A549 (cell line): ENCODE measurements around the gene NACC2. TPM values are rescaled to one million over a fixed set of nuclear protein-coding genes. Genes with fewer than 3 reads are reported as not detected.

Experiments used
- ATAC-seq, 2 experiments: fragments of 200-7000 bp in 1 of 2; fragments of >200 bp in 1 of 2; cut with Nextera tagmentation in 1 of 2; cut with Tn5 transposase in 1 of 2; 3 replicates each; pipeline versions ENCODE4 v1.8.0 to v1.9.1; 2018 to 2020; ENCODE audit warnings: mild to moderate bottlenecking in 1 of 2, moderate library complexity in 1 of 2
- CTCF ChIA-PET: fragments of 300-600 bp; sonication (Branson Sonifier 250); formaldehyde crosslinking; extraction: SDS; loops from one replicate; lab custom pipeline; 2021; ENCODE audit warnings: antibody characterized with exemption, inconsistent platforms; lab: Yijun Ruan, JAX
- POLR2A ChIA-PET: fragments of 350-600 bp; formaldehyde crosslinking; extraction: SDS; loops from one replicate; lab custom pipeline; 2021; ENCODE audit warnings: antibody characterized with exemption, inconsistent platforms; lab: Yijun Ruan, JAX
- DNase-seq, 2 experiments: peaks; one replicate each; pipeline versions ENCODE4 v3.0.0 to v3.0.0-alpha.2; 2011 to 2016; ENCODE audit warnings: low read depth in 1 of 2, low spot score in 1 of 2
- FAIRE-seq: peaks from 2 replicates; lab custom pipeline; 2011; peaks lifted over from hg19 to GRCh38; lab: Jason Lieb, UNC
- H3K27ac ChIP-seq, 2 experiments: fragments of >200 bp; sonication (Bioruptor Twin); formaldehyde crosslinking; 3 replicates each; pipeline ENCODE4 v1.5.1; 2016 to 2017
- H3K4me1 ChIP-seq: fragments of >200 bp; sonication (Bioruptor Twin); formaldehyde crosslinking; 3 replicates; pipeline ENCODE4 v1.6.1; 2016
- H3K4me2 ChIP-seq: fragments of >200 bp; sonication (Bioruptor Twin); formaldehyde crosslinking; 3 replicates; pipeline ENCODE4 v1.6.1; 2016
- H3K4me3 ChIP-seq: fragments of >200 bp; sonication (Bioruptor Twin); formaldehyde crosslinking; 3 replicates; pipeline ENCODE4 v1.5.1; 2016
- H3K9me3 ChIP-seq: fragments of >200 bp; sonication (Bioruptor Twin); formaldehyde crosslinking; 3 replicates; pipeline ENCODE4 v1.6.1; 2016
- CBX2 ChIP-seq: fragments of 200-600 bp; sonication (generic); IDR thresholded peaks from 2 replicates; pipeline ENCODE4 v1.6.1; 2016; ENCODE audit warnings: low read depth, mild to moderate bottlenecking, borderline replicate concordance
- CBX8 ChIP-seq: fragments of 200-600 bp; sonication (generic); IDR thresholded peaks from 2 replicates; pipeline ENCODE4 v1.6.1; 2016
- CHD2 ChIP-seq: fragments of 150-350 bp; IDR thresholded peaks from 2 replicates; pipeline ENCODE4 v1.6.1; 2014; ENCODE audit warnings: low read length; ENCODE audit not compliant: partially characterized antibody
- CHD4 ChIP-seq: fragments of 200-600 bp; sonication (generic); IDR thresholded peaks from 2 replicates; pipeline ENCODE4 v1.6.1; 2016; ENCODE audit warnings: antibody characterized with exemption, mild to moderate bottlenecking, borderline replicate concordance
- EHMT2 ChIP-seq: fragments of 200-600 bp; sonication (generic); IDR thresholded peaks from 2 replicates; pipeline ENCODE4 v1.6.1; 2016; ENCODE audit warnings: antibody characterized with exemption, low read depth, mild to moderate bottlenecking, moderate library complexity
- FOXS1 ChIP-seq: fragments of 250-450 bp; sonication (Bioruptor Pico); IDR thresholded peaks from 2 replicates; pipeline ENCODE4 v1.5.0; 2020; ENCODE audit warnings: mild to moderate bottlenecking, moderate library complexity
- GATA3 ChIP-seq: IDR thresholded peaks from 2 replicates; pipeline ENCODE4 v1.6.1; 2012; ENCODE audit warnings: borderline replicate concordance
- HDAC2 ChIP-seq: fragments of 200-600 bp; sonication (generic); IDR thresholded peaks from 2 replicates; pipeline ENCODE4 v1.6.1; 2016
- HEYL ChIP-seq: fragments of 250-450 bp; sonication (Bioruptor Pico); IDR thresholded peaks from 2 replicates; pipeline ENCODE4 v1.8.0; 2021; ENCODE audit warnings: mild to moderate bottlenecking, moderate library complexity
- HOXB13 ChIP-seq: fragments of 250-450 bp; sonication (Bioruptor Pico); IDR thresholded peaks from 2 replicates; pipeline ENCODE4 v1.5.0; 2020; ENCODE audit warnings: low read depth, mild to moderate bottlenecking, moderate library complexity
- NFE2L2 ChIP-seq: fragments of 150-350 bp; conservative IDR thresholded peaks from 2 replicates; pipeline ENCODE4 v1.6.1; 2014; ENCODE audit warnings: low read length
- NPAS2 ChIP-seq: fragments of 250-450 bp; sonication (Bioruptor Pico); IDR thresholded peaks from 2 replicates; pipeline ENCODE4 v1.8.0; 2022; ENCODE audit warnings: mild to moderate bottlenecking, moderate library complexity, borderline replicate concordance
- PHF8 ChIP-seq: fragments of 200-600 bp; sonication (generic); IDR thresholded peaks from 2 replicates; pipeline ENCODE4 v1.6.1; 2016; ENCODE audit warnings: low read depth, mild to moderate bottlenecking, antibody characterized with exemption, moderate library complexity, borderline replicate concordance
- RARB ChIP-seq: fragments of 250-450 bp; sonication (Bioruptor Pico); IDR thresholded peaks from 2 replicates; pipeline ENCODE4 v1.8.0; 2021; ENCODE audit warnings: mild to moderate bottlenecking, moderate library complexity
- RFX5 ChIP-seq: fragments of 450-650 bp; IDR thresholded peaks from 2 replicates; pipeline ENCODE4 v1.7.1; 2014; ENCODE audit warnings: antibody characterized with exemption, mild to moderate bottlenecking, moderate library complexity
- RNF2 ChIP-seq: fragments of 200-600 bp; sonication (generic); IDR thresholded peaks from 2 replicates; pipeline ENCODE4 v1.6.1; 2016; ENCODE audit warnings: low read depth, mild to moderate bottlenecking, antibody characterized with exemption, moderate library complexity, borderline replicate concordance
- SREBF2 ChIP-seq: fragments of 450-650 bp; IDR thresholded peaks from 2 replicates; pipeline ENCODE4 v1.6.1; 2014; ENCODE audit warnings: mild to moderate bottlenecking, moderate library complexity
- TP53 ChIP-seq: fragments of 250-450 bp; sonication (Bioruptor Pico); IDR thresholded peaks from 2 replicates; pipeline ENCODE4 v1.5.0; 2021; ENCODE audit warnings: mild to moderate bottlenecking, moderate library complexity
- ZFP36 ChIP-seq: fragments of 450-650 bp; IDR thresholded peaks from 2 replicates; pipeline ENCODE4 v1.6.1; 2014; ENCODE audit warnings: borderline replicate concordance; ENCODE audit not compliant: partially characterized antibody
- ZSCAN20 ChIP-seq: fragments of 250-450 bp; sonication (Bioruptor Pico); IDR thresholded peaks from 2 replicates; pipeline ENCODE4 v1.8.0; 2022; ENCODE audit warnings: mild to moderate bottlenecking, moderate library complexity
- whole genome bisulfite sequencing: methylation state at CpG from one replicate; pipeline ENCODE4 v1.1.6; 2017; ENCODE audit errors: missing lambda C conversion rate; 5-methylcytosine and 5-hydroxymethylcytosine counted together
- polyA plus RNA-seq, 4 experiments: library from polyadenylated mRNA; depleted of rRNA in 3 of 4; stranded (reverse); fragments of >200 nt; fragmentation: RNase III in 1 of 4; extraction: RNeasy Plus Mini Kit Qiagen cat#74134 plus additional on column Dnase treatment in 1 of 4; gene quantifications; 2 replicates in 3 of 4; 3 replicates in 1 of 4; pipeline ENCODE4 v1.2.3, GENCODE V29; 2011 to 2017
- TF ChIP-seq, protein P1 (sequence below): fragments of 250-450 bp; sonication (Bioruptor Pico); IDR thresholded peaks from 2 replicates; pipeline ENCODE4 v1.5.0; 2020; ENCODE audit warnings: low read depth, mild to moderate bottlenecking, moderate library complexity
- TF ChIP-seq, protein P2 (sequence below): fragments of >200 bp; sonication (Bioruptor Twin); formaldehyde crosslinking; IDR thresholded peaks from 3 replicates; pipeline ENCODE4 v1.5.1; 2016
- TF ChIP-seq, protein P3 (sequence below): fragments of >200 bp; sonication (Bioruptor Twin); formaldehyde crosslinking; IDR thresholded peaks from 3 replicates; pipeline ENCODE4 v1.6.1; 2016
- TF ChIP-seq, protein P4 (sequence below): fragments of >200 bp; sonication (Bioruptor Twin); formaldehyde crosslinking; IDR thresholded peaks from 2 replicates; pipeline ENCODE4 v1.6.1; 2016
- TF ChIP-seq, protein P5 (sequence below): fragments of 250-450 bp; sonication (Bioruptor Pico); IDR thresholded peaks from 2 replicates; pipeline ENCODE4 v1.5.0; 2021; ENCODE audit warnings: mild to moderate bottlenecking, moderate library complexity, borderline replicate concordance
- TF ChIP-seq, protein P6 (sequence below): IDR thresholded peaks from 2 replicates; pipeline ENCODE4 v1.6.1; 2012; ENCODE audit warnings: low read depth, borderline replicate concordance

NACC2 gene
- polyA plus RNA-seq, 2 of the 4 experiments (the other 2 are of a cell fraction), result 16.1 to 28.4 TPM

DNA sequence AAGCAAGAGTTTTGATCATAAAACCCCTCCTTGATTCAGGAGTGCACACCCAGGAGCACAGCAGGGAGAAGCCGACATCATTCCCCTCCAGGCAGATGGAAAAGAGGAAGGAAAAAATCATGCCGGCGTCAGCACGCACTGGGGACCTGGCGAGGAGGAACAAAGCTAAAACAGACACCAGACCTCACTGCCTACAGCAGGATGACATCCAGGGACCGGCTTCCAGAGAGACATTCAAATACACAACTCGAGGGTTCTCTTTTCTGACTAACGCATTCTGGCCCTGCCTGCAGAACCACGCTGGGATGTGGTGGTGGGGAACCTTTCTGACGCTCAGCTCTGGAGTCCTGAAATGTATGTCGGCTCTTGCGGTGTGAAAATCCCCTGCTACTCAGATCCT lies 136.6 kb downstream of the NACC2 start (continued):
- TF ChIP-seq FOXS1 (no peak), PHF8 (no peak)
- TF ChIP-seq, protein P1, sequence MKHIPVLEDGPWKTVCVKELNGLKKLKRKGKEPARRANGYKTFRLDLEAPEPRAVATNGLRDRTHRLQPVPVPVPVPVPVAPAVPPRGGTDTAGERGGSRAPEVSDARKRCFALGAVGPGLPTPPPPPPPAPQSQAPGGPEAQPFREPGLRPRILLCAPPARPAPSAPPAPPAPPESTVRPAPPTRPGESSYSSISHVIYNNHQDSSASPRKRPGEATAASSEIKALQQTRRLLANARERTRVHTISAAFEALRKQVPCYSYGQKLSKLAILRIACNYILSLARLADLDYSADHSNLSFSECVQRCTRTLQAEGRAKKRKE, result no peak

DNA sequence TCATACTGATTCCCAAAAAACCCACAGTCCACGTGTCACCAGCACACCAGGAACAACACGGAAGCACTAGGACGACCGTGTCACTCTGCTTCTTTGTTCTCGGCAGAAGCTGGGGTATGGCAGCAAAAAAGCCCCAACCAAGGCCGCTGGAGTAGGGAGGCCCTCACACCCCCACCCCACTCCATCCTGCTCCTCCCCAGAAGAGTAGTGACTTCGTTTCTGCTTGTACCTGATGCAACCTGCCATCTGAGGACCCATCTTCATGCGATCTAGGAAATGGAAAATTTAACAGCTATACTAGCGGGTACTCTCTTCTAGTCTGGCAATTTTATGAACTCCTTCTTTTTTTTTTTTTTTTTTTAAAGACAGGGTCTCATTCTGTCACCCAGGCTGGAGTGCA lies 137.7 kb downstream of the NACC2 start:
- Histone ChIP-seq H3K4me3 (no peak overlapping the region), H3K4me1 (peaks cover 12% of the 10 kb centered on the region; the same call in 2 of the 3 replicates), H3K4me2 (no peak overlapping the region), H3K27ac (no peak overlapping the region), H3K9me3 (no peaks in the 10 kb centered on the region)
- ATAC-seq (no peak), FAIRE-seq (no peak), DNase-seq (no peak)
- ChIA-PET CTCF (interaction anchor here (1.4 to 2.9 kb wide), 2 partner anchors 11 to 166 kb away, joined by 4 to 21 read pairs; no protein-coding TSS in a partner anchor), POLR2A (no interaction called here)
- WGBS, result 68% methylated on average over 9 of the region's 9 CpGs
- TF ChIP-seq NFE2L2 (no peak), CBX8 (no peak), ZSCAN20 (CRISPR knock-in tag) (no peak), FOXS1 (no peak), HEYL (CRISPR knock-in tag) (no peak), HDAC2 (no peak), NPAS2 (no peak)

DNA sequence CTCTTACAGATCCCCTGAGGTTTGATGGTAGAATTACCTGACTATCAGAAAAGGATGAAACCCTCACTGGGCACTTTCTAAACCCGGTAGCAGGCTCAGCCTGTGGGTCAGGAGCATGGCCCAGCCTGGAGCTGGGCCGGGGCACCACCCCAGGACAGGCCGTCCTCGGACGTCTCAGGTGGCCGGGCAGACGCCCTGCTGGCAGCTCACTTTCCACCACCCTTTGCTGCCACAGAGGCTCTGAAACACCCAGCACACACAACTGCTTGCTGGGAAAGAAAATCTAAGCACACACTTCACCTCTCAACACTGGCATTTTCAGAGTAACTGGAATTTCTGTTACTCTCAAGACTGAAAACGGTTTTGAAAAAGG lies 138.3 kb downstream of the NACC2 start:
- Histone ChIP-seq H3K4me2 (no peak overlapping the region), H3K27ac (no peak overlapping the region), H3K4me1 (peaks cover 8% of the 10 kb centered on the region; the same call in 2 of the 3 replicates), H3K9me3 (no peaks in the 10 kb centered on the region), H3K4me3 (no peak overlapping the region)
- WGBS, result 91% methylated on average over 8 of the region's 8 CpGs
- ATAC-seq (no peak), DNase-seq (no peak), FAIRE-seq (no peak)
- TF ChIP-seq ZSCAN20 (CRISPR knock-in tag), result no peak
- no peak for TF ChIP-seq SREBF2
- TF ChIP-seq, protein P2, sequence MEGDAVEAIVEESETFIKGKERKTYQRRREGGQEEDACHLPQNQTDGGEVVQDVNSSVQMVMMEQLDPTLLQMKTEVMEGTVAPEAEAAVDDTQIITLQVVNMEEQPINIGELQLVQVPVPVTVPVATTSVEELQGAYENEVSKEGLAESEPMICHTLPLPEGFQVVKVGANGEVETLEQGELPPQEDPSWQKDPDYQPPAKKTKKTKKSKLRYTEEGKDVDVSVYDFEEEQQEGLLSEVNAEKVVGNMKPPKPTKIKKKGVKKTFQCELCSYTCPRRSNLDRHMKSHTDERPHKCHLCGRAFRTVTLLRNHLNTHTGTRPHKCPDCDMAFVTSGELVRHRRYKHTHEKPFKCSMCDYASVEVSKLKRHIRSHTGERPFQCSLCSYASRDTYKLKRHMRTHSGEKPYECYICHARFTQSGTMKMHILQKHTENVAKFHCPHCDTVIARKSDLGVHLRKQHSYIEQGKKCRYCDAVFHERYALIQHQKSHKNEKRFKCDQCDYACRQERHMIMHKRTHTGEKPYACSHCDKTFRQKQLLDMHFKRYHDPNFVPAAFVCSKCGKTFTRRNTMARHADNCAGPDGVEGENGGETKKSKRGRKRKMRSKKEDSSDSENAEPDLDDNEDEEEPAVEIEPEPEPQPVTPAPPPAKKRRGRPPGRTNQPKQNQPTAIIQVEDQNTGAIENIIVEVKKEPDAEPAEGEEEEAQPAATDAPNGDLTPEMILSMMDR, result no peak
- TF ChIP-seq, protein P3, sequence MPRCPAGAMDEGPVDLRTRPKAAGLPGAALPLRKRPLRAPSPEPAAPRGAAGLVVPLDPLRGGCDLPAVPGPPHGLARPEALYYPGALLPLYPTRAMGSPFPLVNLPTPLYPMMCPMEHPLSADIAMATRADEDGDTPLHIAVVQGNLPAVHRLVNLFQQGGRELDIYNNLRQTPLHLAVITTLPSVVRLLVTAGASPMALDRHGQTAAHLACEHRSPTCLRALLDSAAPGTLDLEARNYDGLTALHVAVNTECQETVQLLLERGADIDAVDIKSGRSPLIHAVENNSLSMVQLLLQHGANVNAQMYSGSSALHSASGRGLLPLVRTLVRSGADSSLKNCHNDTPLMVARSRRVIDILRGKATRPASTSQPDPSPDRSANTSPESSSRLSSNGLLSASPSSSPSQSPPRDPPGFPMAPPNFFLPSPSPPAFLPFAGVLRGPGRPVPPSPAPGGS, result no peak
- no peak for TF ChIP-seq GATA3
- TF ChIP-seq HEYL (CRISPR knock-in tag), result no peak
- TF ChIP-seq, protein P4, sequence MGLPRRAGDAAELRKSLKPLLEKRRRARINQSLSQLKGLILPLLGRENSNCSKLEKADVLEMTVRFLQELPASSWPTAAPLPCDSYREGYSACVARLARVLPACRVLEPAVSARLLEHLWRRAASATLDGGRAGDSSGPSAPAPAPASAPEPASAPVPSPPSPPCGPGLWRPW, result no peak
- TF ChIP-seq, protein P5, sequence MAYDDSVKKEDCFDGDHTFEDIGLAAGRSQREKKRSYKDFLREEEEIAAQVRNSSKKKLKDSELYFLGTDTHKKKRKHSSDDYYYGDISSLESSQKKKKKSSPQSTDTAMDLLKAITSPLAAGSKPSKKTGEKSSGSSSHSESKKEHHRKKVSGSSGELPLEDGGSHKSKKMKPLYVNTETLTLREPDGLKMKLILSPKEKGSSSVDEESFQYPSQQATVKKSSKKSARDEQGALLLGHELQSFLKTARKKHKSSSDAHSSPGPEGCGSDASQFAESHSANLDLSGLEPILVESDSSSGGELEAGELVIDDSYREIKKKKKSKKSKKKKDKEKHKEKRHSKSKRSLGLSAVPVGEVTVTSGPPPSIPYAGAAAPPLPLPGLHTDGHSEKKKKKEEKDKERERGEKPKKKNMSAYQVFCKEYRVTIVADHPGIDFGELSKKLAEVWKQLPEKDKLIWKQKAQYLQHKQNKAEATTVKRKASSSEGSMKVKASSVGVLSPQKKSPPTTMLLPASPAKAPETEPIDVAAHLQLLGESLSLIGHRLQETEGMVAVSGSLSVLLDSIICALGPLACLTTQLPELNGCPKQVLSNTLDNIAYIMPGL (CRISPR knock-in tag), result no peak
- TF ChIP-seq, protein P6, sequence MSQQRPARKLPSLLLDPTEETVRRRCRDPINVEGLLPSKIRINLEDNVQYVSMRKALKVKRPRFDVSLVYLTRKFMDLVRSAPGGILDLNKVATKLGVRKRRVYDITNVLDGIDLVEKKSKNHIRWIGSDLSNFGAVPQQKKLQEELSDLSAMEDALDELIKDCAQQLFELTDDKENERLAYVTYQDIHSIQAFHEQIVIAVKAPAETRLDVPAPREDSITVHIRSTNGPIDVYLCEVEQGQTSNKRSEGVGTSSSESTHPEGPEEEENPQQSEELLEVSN, result no peak
- no peak for TF ChIP-seq TP53
- no peak for TF ChIP-seq ZFP36
- TF ChIP-seq CBX8, result no peak
- TF ChIP-seq CBX2, result no peak
- no peak for TF ChIP-seq RARB (CRISPR knock-in tag)
- TF ChIP-seq RFX5, result no peak
- TF ChIP-seq CHD4, result no peak
- TF ChIP-seq CHD2, result no peak
- no peak for TF ChIP-seq HOXB13
- no peak for TF ChIP-seq RNF2
- no peak for TF ChIP-seq EHMT2
- ChIA-PET POLR2A (no interaction called here), CTCF (interaction anchor here (0.9 to 2.3 kb wide), 4 partner anchors 10 to 167 kb away, joined by 3 to 9 read pairs (median 4); no protein-coding TSS in a partner anchor)
